Measurements from ENCODE around the gene METTL8.
"Not testable (repeated sequence)": the region's sequence is repeated elsewhere in the genome, so short reads cannot be mapped to it uniquely, and the experiment has no call there.

Gene METTL8

GRCh38 chr2:171422710-171423495 lies 10.9 kb downstream of the METTL8 start:
- DNase-seq, result not testable (repeated sequence)

DNA sequence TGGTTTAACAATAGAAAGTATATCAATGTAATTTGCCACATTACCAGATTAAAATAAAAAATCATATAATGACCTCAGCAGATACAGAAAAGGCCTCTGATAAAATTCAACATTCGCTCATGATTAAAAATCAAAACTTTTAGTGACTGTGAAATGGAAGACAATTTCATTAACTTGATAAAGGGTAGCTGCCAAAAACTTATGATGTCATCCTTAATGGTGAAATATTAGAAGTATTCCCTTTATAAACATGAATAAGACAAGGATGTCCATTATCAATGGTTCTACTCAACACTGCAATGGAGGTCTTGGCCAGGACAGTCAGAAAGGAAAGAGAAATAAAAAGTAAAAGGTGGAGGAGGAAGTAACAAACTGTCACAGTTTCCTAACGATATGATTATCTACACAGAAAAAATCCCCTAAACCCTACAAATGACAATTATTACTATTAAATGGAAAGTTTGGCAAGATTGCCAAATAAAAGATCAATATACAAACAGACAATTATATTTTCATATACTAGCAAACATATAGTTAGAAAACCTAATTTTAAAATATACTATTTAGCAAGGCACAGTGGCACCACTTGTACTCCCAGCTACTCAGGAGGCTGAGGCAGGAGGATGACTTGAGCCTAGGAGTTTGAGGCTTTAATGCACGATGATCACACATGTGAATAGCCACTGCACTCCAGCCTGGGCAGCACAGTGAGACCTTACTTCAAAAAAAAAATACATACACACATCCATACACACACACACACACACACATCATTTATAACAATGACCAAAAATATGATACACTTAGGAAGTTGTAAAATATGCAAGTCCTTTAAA lies 12.8 kb downstream of the METTL8 start:
- no peak for DNase-seq

DNA sequence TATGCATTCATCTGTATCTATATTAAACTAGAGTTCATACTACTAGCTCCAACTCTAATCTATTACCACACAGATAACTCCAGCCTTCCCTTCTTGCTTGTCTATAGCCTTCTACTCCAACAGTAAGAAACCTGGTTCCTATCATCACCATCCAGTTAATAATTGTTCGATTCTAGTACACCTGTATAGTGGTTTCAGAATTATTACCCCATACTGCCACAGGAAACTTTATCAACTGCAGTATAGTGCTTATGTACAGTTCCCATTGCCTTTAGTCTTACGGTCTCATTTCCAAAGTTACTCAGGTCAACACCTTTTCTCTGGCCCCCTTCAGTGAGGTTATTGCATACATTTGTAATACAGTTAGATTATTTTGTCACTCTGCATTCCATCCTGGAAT lies 14.5 kb downstream of the METTL8 start:
- no peak for DNase-seq

DNA sequence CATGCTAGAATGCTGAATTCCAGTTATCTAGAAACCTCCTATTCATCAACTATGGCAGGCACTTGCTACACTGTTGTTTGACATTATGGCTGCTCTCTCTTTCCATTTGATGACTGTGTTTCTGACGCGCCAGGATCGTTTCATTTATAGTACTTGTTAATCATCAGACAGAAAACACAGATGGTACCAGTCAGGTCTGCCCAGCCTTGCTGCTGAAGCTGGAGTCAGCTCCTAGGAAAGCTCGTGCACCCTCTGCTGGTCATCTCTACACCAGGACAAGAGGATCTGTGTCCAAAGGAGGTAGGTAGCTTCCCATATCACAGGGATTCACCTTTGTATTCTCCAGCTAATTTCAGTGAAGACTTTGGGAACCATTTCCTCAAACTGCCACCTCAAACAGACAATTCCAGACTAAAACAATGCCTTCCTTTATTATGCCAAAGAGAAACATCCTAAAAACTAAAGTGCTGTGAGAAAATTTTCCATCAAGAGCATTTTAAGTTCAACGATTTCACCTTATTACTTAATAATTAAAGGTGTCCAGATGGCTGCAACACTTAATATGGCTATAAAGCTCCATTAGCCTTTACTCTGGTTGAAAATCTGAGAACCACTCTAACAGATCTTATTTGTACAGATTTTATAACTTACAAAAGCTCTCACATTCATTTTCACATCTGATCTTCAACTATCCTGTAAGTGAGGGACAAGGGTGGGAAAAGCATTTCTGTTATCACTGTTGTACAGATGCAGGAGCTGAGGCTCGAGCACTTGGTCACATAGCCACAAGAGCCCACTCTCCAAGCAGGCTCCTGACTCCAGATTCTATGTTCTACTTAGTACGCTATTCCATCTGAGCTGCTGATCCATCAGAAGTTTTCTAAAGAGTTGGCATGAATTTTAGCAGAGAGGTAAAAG lies 17.5 kb downstream of the METTL8 start:
- peak; percentile 65 for DNase-seq

- not testable (repeated sequence) for DNase-seq
These were observed 19.1 kb downstream of the METTL8 start for GRCh38 chr2:171414645-171415044.

- DNase-seq, result no peak
These were observed 21.1 kb downstream of the METTL8 start for GRCh38 chr2:171412571-171413175.

- DNase-seq, result no peak
These were observed 21.9 kb downstream of the METTL8 start for GRCh38 chr2:171411791-171412483.

- no peak for DNase-seq
These were observed 22.6 kb downstream of the METTL8 start for GRCh38 chr2:171411214-171411613.

DNA sequence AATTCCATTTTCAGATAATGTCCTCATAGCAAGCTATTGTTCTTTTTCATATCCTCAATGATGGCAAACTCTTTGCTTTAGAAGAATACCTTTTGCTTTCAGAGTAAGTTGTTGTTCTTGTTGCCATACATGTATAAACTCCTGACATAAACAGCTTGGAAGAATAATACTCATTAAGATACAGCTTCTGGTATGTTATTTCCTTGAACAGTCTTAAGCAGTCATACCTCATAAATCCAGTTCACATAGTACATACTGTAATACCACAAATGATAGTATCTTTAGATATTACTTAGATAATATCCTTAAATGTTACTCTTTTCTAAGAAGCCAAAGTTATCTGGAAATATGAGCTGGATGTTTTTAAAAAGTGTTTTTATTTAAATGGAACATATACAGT lies 23.2 kb downstream of the METTL8 start:
- DNase-seq, result no peak

DNA sequence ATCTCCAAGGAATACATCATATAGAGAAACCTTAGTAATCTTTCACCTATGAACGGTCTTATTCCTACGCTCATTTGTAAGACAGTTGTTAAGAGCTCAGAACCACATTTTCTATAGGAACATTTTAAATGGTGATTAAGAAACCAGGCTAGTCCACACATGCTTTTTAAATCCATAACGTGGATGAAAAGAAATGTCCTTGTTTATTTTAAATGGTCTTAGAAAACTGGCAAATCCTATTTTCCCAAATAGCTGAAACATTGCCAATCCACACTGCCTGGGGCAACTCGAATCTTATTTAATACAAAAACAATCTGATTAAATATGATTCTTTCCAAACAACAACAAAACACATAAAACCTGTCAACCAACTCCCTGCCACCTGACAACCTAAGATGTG lies 23.7 kb downstream of the METTL8 start:
- no peak for DNase-seq

- no peak for DNase-seq
These were observed 24.3 kb downstream of the METTL8 start for GRCh38 chr2:171409436-171409971.

GRCh38 chr2:171407676-171408044 lies 26.1 kb downstream of the METTL8 start:
- DNase-seq, result no peak

- DNase-seq, result no peak
These were observed 26.6 kb downstream of the METTL8 start for GRCh38 chr2:171407030-171407675.

GRCh38 chr2:171406044-171406443 lies 27.7 kb downstream of the METTL8 start:
- no peak for DNase-seq

GRCh38 chr2:171405546-171405945 lies 28.2 kb downstream of the METTL8 start:
- DNase-seq, result no peak

DNA sequence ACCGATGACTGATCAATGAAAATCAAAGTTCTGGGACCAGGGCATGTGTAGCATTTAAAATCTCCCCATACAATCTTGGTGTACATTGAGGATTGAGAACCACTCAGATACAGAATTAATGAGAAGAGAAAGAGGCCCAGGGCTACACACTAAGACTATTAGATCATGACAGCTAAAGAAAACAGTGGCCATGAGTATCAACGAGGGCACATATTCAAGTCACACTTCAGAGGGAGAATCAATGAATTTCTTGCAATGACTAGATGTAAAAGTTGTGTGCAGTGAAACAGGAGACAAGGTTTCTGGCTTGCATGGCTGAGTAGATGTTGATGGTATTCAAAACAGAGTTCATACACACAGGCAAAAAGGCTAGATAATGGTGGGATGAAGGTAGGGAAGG lies 29.1 kb downstream of the METTL8 start:
- DNase-seq, result no peak

- no peak for DNase-seq
These were observed 29.5 kb downstream of the METTL8 start for GRCh38 chr2:171404261-171404660.

DNA sequence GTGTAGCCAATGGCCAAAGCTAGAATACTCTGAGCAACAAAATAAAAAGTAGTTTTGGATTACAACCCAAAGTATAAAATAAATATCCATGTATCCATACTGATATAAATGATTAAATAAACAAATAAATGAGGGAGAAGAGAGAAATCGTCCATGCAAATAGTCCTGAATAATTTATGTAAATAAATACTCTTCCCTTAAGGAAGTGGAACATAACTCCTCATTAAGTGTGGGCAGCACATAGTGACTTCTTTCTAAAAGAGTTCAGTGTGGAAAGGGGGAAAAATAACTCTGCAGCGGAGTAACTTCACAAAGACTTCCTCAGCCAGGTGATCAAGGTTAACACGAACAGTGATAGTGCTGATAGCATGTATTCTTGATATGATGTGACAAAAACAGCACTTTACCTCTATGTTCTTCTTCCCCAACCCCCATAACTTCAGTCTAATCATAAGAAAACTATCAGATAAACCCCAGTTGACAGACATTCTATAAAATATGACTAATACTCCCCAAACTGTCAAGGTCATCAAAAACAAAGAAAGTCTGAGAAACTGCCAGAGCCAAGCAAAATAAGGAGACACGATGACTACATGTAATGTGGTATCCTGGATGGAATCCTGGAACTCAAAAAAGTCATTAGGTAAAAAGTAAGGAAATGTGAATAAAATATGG lies 30.7 kb downstream of the METTL8 start:
- no peak for DNase-seq

- no peak for DNase-seq
These were observed 31.8 kb downstream of the METTL8 start for GRCh38 chr2:171401947-171402346.

DNA sequence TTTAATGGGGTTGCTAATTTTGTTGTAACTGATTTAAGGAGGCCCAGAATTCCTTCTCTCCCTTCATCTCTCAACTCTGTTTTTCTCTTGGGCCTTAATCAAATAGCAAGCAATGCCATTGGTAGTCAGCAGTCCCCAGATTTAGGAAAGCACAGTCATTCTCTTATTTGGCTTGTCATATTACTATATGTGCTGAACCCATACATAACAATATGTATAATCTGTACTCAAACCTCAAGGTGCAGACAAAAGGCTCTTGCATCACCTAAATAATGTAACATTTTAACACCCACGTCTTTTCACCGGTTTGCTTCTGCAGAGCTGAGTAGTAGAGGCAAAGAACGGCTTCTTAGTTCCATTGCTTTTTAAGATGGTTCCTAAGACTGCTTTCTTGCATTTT lies 33.4 kb downstream of the METTL8 start:
- DNase-seq, result no peak

- DNase-seq, result no peak
These were observed 34.5 kb downstream of the METTL8 start for GRCh38 chr2:171399292-171399691.

Measured in activated T-cell treated with anti-CD3 and anti-CD28 coated beads for 4 hours (primary cell).